Non-pigmented ciliary epithelial cell (primary cell): Measurements from ENCODE around the gene CNIH1.
"Not testable (repeated sequence)": the region's sequence is repeated elsewhere in the genome, so short reads cannot be mapped to it uniquely, and the experiment has no call there.

Experiments
- DNase-seq: peaks from one replicate; pipeline ENCODE4 v3.0.0-alpha.2; 2010; ENCODE audit warnings: low read depth

CNIH1 gene

GRCh38 chr14:54467280-54467679 lies 26.1 kb upstream of the CNIH1 start:
- no peak for DNase-seq

- DNase-seq = no peak
These were observed 24.5 kb upstream of the CNIH1 start for GRCh38 chr14:54465654-54466053.

- DNase-seq = no peak
These were observed 20.9 kb upstream of the CNIH1 start for GRCh38 chr14:54462048-54462447.

GRCh38 chr14:54459106-54459505 lies 17.9 kb upstream of the CNIH1 start:
- no peak for DNase-seq

- not testable (repeated sequence) for DNase-seq
These were observed 17.4 kb upstream of the CNIH1 start for GRCh38 chr14:54458536-54458935.

- no peak for DNase-seq
These were observed 16.4 kb upstream of the CNIH1 start for GRCh38 chr14:54457609-54457996.

GRCh38 chr14:54456820-54457608 lies 15.8 kb upstream of the CNIH1 start:
- DNase-seq = not testable (repeated sequence)

- no peak for DNase-seq
These were observed 14.2 kb upstream of the CNIH1 start for GRCh38 chr14:54455363-54455762.

GRCh38 chr14:54453990-54454389 lies 12.8 kb upstream of the CNIH1 start:
- not testable (repeated sequence) for DNase-seq

- no peak for DNase-seq
These were observed 12.1 kb upstream of the CNIH1 start for GRCh38 chr14:54453252-54453651.

GRCh38 chr14:54451961-54452360 lies 10.8 kb upstream of the CNIH1 start:
- DNase-seq = no peak

GRCh38 chr14:54451121-54451601 lies 10.0 kb upstream of the CNIH1 start:
- DNase-seq = no peak

GRCh38 chr14:54450535-54450934 lies 9.4 kb upstream of the CNIH1 start:
- no peak for DNase-seq

GRCh38 chr14:54447231-54447692 lies 6.1 kb upstream of the CNIH1 start:
- DNase-seq = no peak

GRCh38 chr14:54446161-54446693 lies 5.1 kb upstream of the CNIH1 start:
- no peak for DNase-seq

- DNase-seq = no peak
These were observed 3.5 kb upstream of the CNIH1 start for GRCh38 chr14:54444681-54445080.

- DNase-seq = no peak
These were observed 2.8 kb upstream of the CNIH1 start for GRCh38 chr14:54443981-54444380.

- DNase-seq = not testable (repeated sequence)
These were observed 1.8 kb upstream of the CNIH1 start for GRCh38 chr14:54442961-54443360.

- DNase-seq = no peak
These were observed 700 bp downstream of the CNIH1 start for GRCh38 chr14:54440476-54440872.

- no peak for DNase-seq
These were observed 1.1 kb downstream of the CNIH1 start for GRCh38 chr14:54440037-54440436.

- DNase-seq = no peak
These were observed 2.5 kb downstream of the CNIH1 start for GRCh38 chr14:54438703-54439102.

- not testable (repeated sequence) for DNase-seq
These were observed 3.2 kb downstream of the CNIH1 start for GRCh38 chr14:54437954-54438353.

GRCh38 chr14:54435500-54435981 lies 5.6 kb downstream of the CNIH1 start:
- DNase-seq = peak; percentile 76
